IPS DF 6.9 (cell line): ENCODE data around the gene NR2C2.
A peak's percentile ranks its signal among the peaks of the same experiment; 100 is the strongest.

Source experiments
- DNase-seq: peaks from one replicate; pipeline ENCODE4 v3.0.0-alpha.2; 2013; ENCODE audit warnings: low read depth, low spot score
- H3K27ac ChIP-seq: one replicate; pipeline ENCODE4 v1.5.1; 2013; ENCODE audit warnings: low read length, control low read depth
- H3K27me3 ChIP-seq: 2 replicates; pipeline ENCODE4 v1.6.1; 2013; ENCODE audit warnings: mild to moderate bottlenecking, low read length; ENCODE audit not compliant: control insufficient read depth, insufficient read depth
- H3K36me3 ChIP-seq: 2 replicates; pipeline ENCODE4 v1.6.1; 2013; ENCODE audit warnings: low read length; ENCODE audit not compliant: control insufficient read depth, insufficient read depth
- H3K4me1 ChIP-seq: 2 replicates; pipeline ENCODE4 v1.6.1; 2013; ENCODE audit warnings: low read length; ENCODE audit not compliant: control insufficient read depth, insufficient read depth
- H3K4me3 ChIP-seq: 2 replicates; pipeline ENCODE4 v1.5.1; 2013; ENCODE audit warnings: mild to moderate bottlenecking, low read length
- H3K9me3 ChIP-seq: 2 replicates; pipeline ENCODE4 v1.6.1; 2013; ENCODE audit warnings: low read length, inconsistent platforms; ENCODE audit not compliant: control insufficient read depth, insufficient read depth
- WGBS: extraction: QIAGEN DNeasy Blood & Tissue Kit; methylation state at CpG from one replicate; pipeline ENCODE4 v1.1.7; 2013; ENCODE audit warnings: mixed read lengths, missing lambda C conversion rate; ENCODE audit not compliant: insufficient read length, insufficient coverage; 5-methylcytosine and 5-hydroxymethylcytosine counted together

The NR2C2 gene

GRCh38 chr3:15043408-15044171, 96.2 kb downstream of the NR2C2 start:
- H3K4me3 ChIP-seq, result no peak overlapping the region
- H3K4me1 ChIP-seq, result no peaks in the 10 kb centered on the region
- no CpG with 5 or more reads among the region's 11 CpGs for WGBS
- H3K27me3 ChIP-seq, result no peaks in the 10 kb centered on the region
- no peak for DNase-seq
- no peaks in the 10 kb centered on the region for H3K9me3 ChIP-seq
- H3K36me3 ChIP-seq, result peaks cover 30% of the 10 kb centered on the region
- H3K27ac ChIP-seq, result no peak overlapping the region

- H3K9me3 ChIP-seq, result no peaks in the 10 kb centered on the region
- no peaks in the 10 kb centered on the region for H3K27me3 ChIP-seq
- DNase-seq, result no peak
- H3K36me3 ChIP-seq, result peaks cover 32% of the 10 kb centered on the region
- WGBS, result no CpG with 5 or more reads among the region's 7 CpGs
- no peak overlapping the region for H3K4me3 ChIP-seq
- H3K27ac ChIP-seq, result no peak overlapping the region
- H3K4me1 ChIP-seq, result no peaks in the 10 kb centered on the region
These were observed 96.9 kb downstream of the NR2C2 start for GRCh38 chr3:15044326-15044725.

- no peaks in the 10 kb centered on the region for H3K9me3 ChIP-seq
- H3K27ac ChIP-seq, result no peak overlapping the region
- H3K4me3 ChIP-seq, result no peak overlapping the region
- no peak for DNase-seq
- H3K27me3 ChIP-seq, result no peaks in the 10 kb centered on the region
- H3K36me3 ChIP-seq, result peaks cover 41% of the 10 kb centered on the region
- no CpG with 5 or more reads among the region's 1 CpG for WGBS
- H3K4me1 ChIP-seq, result no peaks in the 10 kb centered on the region
These were observed 98.3 kb downstream of the NR2C2 start for GRCh38 chr3:15045667-15046066.

GRCh38 chr3:15049584-15049983, 102.2 kb downstream of the NR2C2 start:
- Histone ChIP-seq H3K4me1 (no peaks in the 10 kb centered on the region), H3K27ac (no peak overlapping the region), H3K36me3 (peaks cover 34% of the 10 kb centered on the region), H3K4me3 (no peak overlapping the region), H3K9me3 (no peaks in the 10 kb centered on the region), H3K27me3 (no peaks in the 10 kb centered on the region)
- DNase-seq, result no peak
- WGBS, result no CpG with 5 or more reads among the region's 2 CpGs

GRCh38 chr3:15050405-15051092, 103.2 kb downstream of the NR2C2 start:
- Histone ChIP-seq H3K9me3 (no peaks in the 10 kb centered on the region), H3K4me1 (no peaks in the 10 kb centered on the region), H3K4me3 (no peak overlapping the region), H3K27me3 (no peaks in the 10 kb centered on the region), H3K36me3 (peaks cover 29% of the 10 kb centered on the region), H3K27ac (no peak overlapping the region)
- WGBS, result no CpG with 5 or more reads among the region's 3 CpGs
- no peak for DNase-seq

GRCh38 chr3:15051531-15051930, 104.1 kb downstream of the NR2C2 start:
- Histone ChIP-seq H3K27ac (no peak overlapping the region), H3K36me3 (peaks cover 28% of the 10 kb centered on the region), H3K9me3 (no peaks in the 10 kb centered on the region), H3K27me3 (no peaks in the 10 kb centered on the region), H3K4me3 (no peak overlapping the region), H3K4me1 (no peaks in the 10 kb centered on the region)
- WGBS, result no CpG with 5 or more reads among the region's 1 CpG
- DNase-seq, result peak; percentile 55

- Histone ChIP-seq H3K4me1 (no peaks in the 10 kb centered on the region), H3K36me3 (peaks cover 25% of the 10 kb centered on the region), H3K27me3 (no peaks in the 10 kb centered on the region), H3K27ac (no peak overlapping the region), H3K4me3 (no peak overlapping the region), H3K9me3 (no peaks in the 10 kb centered on the region)
- no CpG with 5 or more reads among the region's 14 CpGs for WGBS
- no peak for DNase-seq
These were observed 105.2 kb downstream of the NR2C2 start for GRCh38 chr3:15052335-15053242.

GRCh38 chr3:15053541-15053940, 106.2 kb downstream of the NR2C2 start:
- Histone ChIP-seq H3K36me3 (peaks cover 25% of the 10 kb centered on the region), H3K9me3 (no peaks in the 10 kb centered on the region), H3K4me1 (no peaks in the 10 kb centered on the region), H3K27ac (no peak overlapping the region), H3K4me3 (no peak overlapping the region), H3K27me3 (no peaks in the 10 kb centered on the region)
- no peak for DNase-seq
- no CpG with 5 or more reads among the region's 4 CpGs for WGBS

GRCh38 chr3:15055019-15055557, 107.7 kb downstream of the NR2C2 start:
- Histone ChIP-seq H3K9me3 (no peaks in the 10 kb centered on the region), H3K4me1 (no peaks in the 10 kb centered on the region), H3K36me3 (peaks cover 24% of the 10 kb centered on the region; the same call in 1 of the 2 replicates), H3K27ac (no peak overlapping the region), H3K27me3 (no peaks in the 10 kb centered on the region), H3K4me3 (no peak overlapping the region)
- no CpG with 5 or more reads among the region's 8 CpGs for WGBS
- DNase-seq, result no peak
